Neural cell (in vitro differentiated cells): Measurements from ENCODE around the gene ATP6V1G3. TPM values are rescaled to one million over a fixed set of nuclear protein-coding genes. Genes with fewer than 3 reads are reported as not detected.

Experiments used
- H2AFZ ChIP-seq: fragments of 200-600, 300-800 bp; sonication (generic), shearing (Covaris generic); 2 replicates; pipeline ENCODE4 v1.6.0; 2014; ENCODE audit warnings: low read depth, mild to moderate bottlenecking, antibody characterized with exemption, low read length, moderate library complexity
- H3F3A ChIP-seq: fragments of 200-600 bp; shearing (Covaris generic); 2 replicates; pipeline ENCODE4 v1.6.1; 2016; ENCODE audit warnings: mild to moderate bottlenecking, moderate library complexity, mixed read lengths, antibody characterized with exemption, low read length; ENCODE audit not compliant: insufficient read depth, poor library complexity, severe bottlenecking
- H3K27ac ChIP-seq: fragments of 200-600, 300-800 bp; sonication (generic), shearing (Covaris generic); 2 replicates; pipeline ENCODE4 v1.5.1; 2014; ENCODE audit warnings: mild to moderate bottlenecking, low read length, moderate library complexity
- H3K27me3 ChIP-seq: fragments of 300-800, 200-600 bp; sonication (generic), shearing (Covaris generic); 2 replicates; pipeline ENCODE4 v1.6.0; 2014; ENCODE audit warnings: mild to moderate bottlenecking, low read depth, low read length, moderate library complexity; ENCODE audit not compliant: insufficient read depth
- H3K36me3 ChIP-seq: fragments of 300-800, 200-600 bp; sonication (generic), shearing (Covaris generic); 2 replicates; pipeline ENCODE4 v1.5.1; 2014; ENCODE audit warnings: mild to moderate bottlenecking, antibody characterized with exemption, low read length, moderate library complexity; ENCODE audit not compliant: insufficient read depth
- H3K4me2 ChIP-seq: fragments of 300-800, 200-600 bp; sonication (generic), shearing (Covaris generic); 2 replicates; pipeline ENCODE4 v1.6.0; 2014; ENCODE audit warnings: mild to moderate bottlenecking, low read length
- H3K4me3 ChIP-seq: fragments of 300-800, 200-600 bp; sonication (generic), shearing (Covaris generic); 2 replicates; pipeline ENCODE4 v1.5.1; 2014; ENCODE audit warnings: mild to moderate bottlenecking, low read length, moderate library complexity
- H3K79me2 ChIP-seq: fragments of 200-600 bp; shearing (Covaris generic); replicated peaks from 2 replicates; pipeline ENCODE4 v1.6.0; 2014; ENCODE audit warnings: mild to moderate bottlenecking, low read length, moderate library complexity; ENCODE audit not compliant: insufficient read depth
- H3K9ac ChIP-seq: fragments of 300-800, 200-600 bp; sonication (generic), shearing (Covaris generic); 2 replicates; pipeline ENCODE4 v1.6.1; 2016; ENCODE audit warnings: mild to moderate bottlenecking, low read length, mixed read lengths
- H3K9me2 ChIP-seq: fragments of 200-600 bp; shearing (Covaris generic); 2 replicates; pipeline ENCODE4 v1.6.1; 2016; ENCODE audit warnings: mild to moderate bottlenecking, low read length, mixed read lengths; ENCODE audit not compliant: insufficient read depth
- H3K9me3 ChIP-seq: fragments of 200-600, 300-800 bp; sonication (generic), shearing (Covaris generic); 2 replicates; pipeline ENCODE4 v1.6.1; 2016; ENCODE audit warnings: mild to moderate bottlenecking, mixed run types, low read length, moderate library complexity, mixed read lengths
- H4K20me1 ChIP-seq: fragments of 200-600 bp; shearing (Covaris generic); 2 replicates; pipeline ENCODE4 v1.6.1; 2016; ENCODE audit warnings: mild to moderate bottlenecking, mixed run types; ENCODE audit not compliant: insufficient read depth
- CTCF ChIP-seq: fragments of 450-650 bp; IDR thresholded peaks from 2 replicates; pipeline ENCODE4 v1.5.1; 2014; ENCODE audit warnings: antibody characterized with exemption, mild to moderate bottlenecking, moderate library complexity; ENCODE audit not compliant: poor library complexity, severe bottlenecking
- EP300 ChIP-seq: fragments of 450-650 bp; conservative IDR thresholded peaks from 2 replicates; pipeline ENCODE4 v1.6.1; 2014; ENCODE audit warnings: antibody characterized with exemption, mild to moderate bottlenecking, moderate library complexity; ENCODE audit not compliant: poor library complexity, severe bottlenecking
- EZH2 ChIP-seq: fragments of 200-600, 300-800 bp; shearing (Covaris generic), sonication (generic); IDR thresholded peaks from 2 replicates; pipeline ENCODE4 v1.6.1; 2014; ENCODE audit warnings: antibody characterized with exemption, low read length, borderline replicate concordance, mild to moderate bottlenecking; ENCODE audit not compliant: insufficient read depth, poor library complexity, severe bottlenecking
- MXI1 ChIP-seq: fragments of 450-650 bp; conservative IDR thresholded peaks from 2 replicates; pipeline ENCODE4 v1.6.1; 2014; ENCODE audit warnings: antibody characterized with exemption, mild to moderate bottlenecking; ENCODE audit not compliant: poor library complexity, severe bottlenecking
- POLR2AphosphoS5 ChIP-seq: IDR thresholded peaks from 2 replicates; pipeline ENCODE4 v1.6.1; 2012
- RAD21 ChIP-seq: fragments of 450-650 bp; conservative IDR thresholded peaks from 2 replicates; pipeline ENCODE4 v1.6.1; 2014; ENCODE audit warnings: antibody characterized with exemption, mild to moderate bottlenecking, moderate library complexity
- REST ChIP-seq: IDR thresholded peaks from 2 replicates; pipeline ENCODE4 v1.6.1; 2012; ENCODE audit warnings: borderline replicate concordance
- SMC3 ChIP-seq: fragments of 450-650 bp; conservative IDR thresholded peaks from 2 replicates; pipeline ENCODE4 v1.6.1; 2014; ENCODE audit warnings: antibody characterized with exemption, mild to moderate bottlenecking, moderate library complexity; ENCODE audit not compliant: poor library complexity
- TAF1 ChIP-seq: IDR thresholded peaks from 2 replicates; pipeline ENCODE4 v1.6.1; 2012; ENCODE audit warnings: low read depth
- polyA plus RNA-seq: library from polyadenylated mRNA; depleted of rRNA; stranded (reverse); fragments of >200 nt; gene quantifications from 2 replicates; pipeline ENCODE4 v1.2.3, GENCODE V29; 2014

Gene ATP6V1G3
- polyA plus RNA-seq, 1 donor from 2014 or later = not detected

- no peaks in the 10 kb centered on the region for H3K9me2 ChIP-seq
- H4K20me1 ChIP-seq = no peaks in the 10 kb centered on the region
- H2AFZ ChIP-seq = no peak overlapping the region
- H3K4me2 ChIP-seq = no peak overlapping the region
- H3K9ac ChIP-seq = no peak overlapping the region
- TF ChIP-seq POLR2AphosphoS5 (no peak), EP300 (no peak), EZH2 (no peak), SMC3 (no peak), RAD21 (no peak), TAF1 (no peak), REST (no peak), CTCF (no peak), MXI1 (no peak)
- no peaks in the 10 kb centered on the region for H3F3A ChIP-seq
- no peak overlapping the region for H3K27ac ChIP-seq
- H3K9me3 ChIP-seq = no peaks in the 10 kb centered on the region
- H3K36me3 ChIP-seq = no peaks in the 10 kb centered on the region
- H3K79me2 ChIP-seq = no peaks in the 10 kb centered on the region
- no peaks in the 10 kb centered on the region for H3K27me3 ChIP-seq
- no peak overlapping the region for H3K4me3 ChIP-seq
Observed at GRCh38 chr1:198498881-198499280, 41.6 kb downstream of the ATP6V1G3 start.

GRCh38 chr1:198498103-198498385 is 42.4 kb downstream of the ATP6V1G3 start:
- Histone ChIP-seq H3K27me3 (no peaks in the 10 kb centered on the region), H3K9me3 (no peaks in the 10 kb centered on the region), H4K20me1 (no peaks in the 10 kb centered on the region), H3K4me3 (no peak overlapping the region), H3F3A (no peaks in the 10 kb centered on the region), H3K9ac (no peak overlapping the region), H3K36me3 (no peaks in the 10 kb centered on the region), H3K79me2 (no peaks in the 10 kb centered on the region), H3K4me2 (no peak overlapping the region), H2AFZ (no peak overlapping the region), H3K9me2 (no peaks in the 10 kb centered on the region), H3K27ac (no peak overlapping the region)
- TF ChIP-seq RAD21 = no peak
- TF ChIP-seq POLR2AphosphoS5 = no peak
- no peak for TF ChIP-seq EZH2
- no peak for TF ChIP-seq EP300
- no peak for TF ChIP-seq TAF1
- no peak for TF ChIP-seq MXI1
- TF ChIP-seq SMC3 = no peak
- no peak for TF ChIP-seq CTCF
- TF ChIP-seq REST = no peak
